SU-DHL-6 (cell line): Measurements from ENCODE around the gene YJU2.

Experiments
- H2AFZ ChIP-seq: fragments of 200-600 bp; sonication (generic); 2 replicates; pipeline ENCODE4 v1.6.1; 2014; ENCODE audit warnings: low read depth, mild to moderate bottlenecking, moderate library complexity, mixed read lengths, antibody characterized with exemption, low read length; ENCODE audit not compliant: severe bottlenecking
- H3F3A ChIP-seq: fragments of 200-600 bp; shearing (Covaris generic); 2 replicates; pipeline ENCODE4 v1.6.0; 2016; ENCODE audit warnings: antibody characterized with exemption, mild to moderate bottlenecking; ENCODE audit not compliant: insufficient read depth
- H3K27ac ChIP-seq: fragments of 200-600 bp; sonication (generic); 2 replicates; pipeline ENCODE4 v1.5.1; 2016; ENCODE audit warnings: low read depth, mild to moderate bottlenecking, low read length, moderate library complexity, mixed read lengths
- H3K27me3 ChIP-seq: fragments of 200-600 bp; sonication (generic), shearing (Covaris generic); 2 replicates; pipeline ENCODE4 v1.6.0; 2014; ENCODE audit warnings: mild to moderate bottlenecking, low read length
- H3K36me3 ChIP-seq: fragments of 200-600 bp; sonication (generic); 2 replicates; pipeline ENCODE4 v1.6.1; 2014; ENCODE audit warnings: mild to moderate bottlenecking, low read length, mixed read lengths
- H3K4me2 ChIP-seq: fragments of 300-600, 200-600 bp; shearing (Covaris generic), sonication (generic); 2 replicates; pipeline ENCODE4 v1.6.0; 2014; ENCODE audit warnings: low read length, low read depth, mild to moderate bottlenecking; ENCODE audit not compliant: poor library complexity, severe bottlenecking
- H3K4me3 ChIP-seq: fragments of 200-600 bp; sonication (generic); 2 replicates; pipeline ENCODE4 v1.5.1; 2014; ENCODE audit warnings: antibody characterized with exemption, low read length, mild to moderate bottlenecking, mixed read lengths; ENCODE audit not compliant: insufficient read depth, poor library complexity, severe bottlenecking
- H3K79me2 ChIP-seq: fragments of 200-600 bp; sonication (generic); 2 replicates; pipeline ENCODE4 v1.6.1; 2014; ENCODE audit warnings: mild to moderate bottlenecking, low read length, moderate library complexity; ENCODE audit not compliant: insufficient read depth
- H3K9ac ChIP-seq: fragments of 200-600 bp; sonication (generic); 2 replicates; pipeline ENCODE4 v1.7.0; 2014; ENCODE audit warnings: mild to moderate bottlenecking, low read length
- H3K9me2 ChIP-seq: fragments of 200-600 bp; sonication (generic); replicated peaks from 2 replicates; pipeline ENCODE4 v1.6.1; 2014; ENCODE audit warnings: low read length; ENCODE audit not compliant: insufficient read depth
- H3K9me3 ChIP-seq: fragments of 200-600 bp; sonication (generic); 2 replicates; pipeline ENCODE4 v1.6.1; 2014; ENCODE audit warnings: low read length, mixed read lengths; ENCODE audit not compliant: insufficient read depth
- H4K20me1 ChIP-seq: fragments of 200-600 bp; sonication (generic); 2 replicates; pipeline ENCODE4 v1.6.1; 2014; ENCODE audit warnings: low read depth, mild to moderate bottlenecking, antibody characterized with exemption, low read length, moderate library complexity, mixed read lengths
- CTCF ChIP-seq: fragments of 200-600 bp; sonication (generic); IDR thresholded peaks from one replicate; pipeline ENCODE4 v1.5.1; 2017; ENCODE audit warnings: antibody characterized with exemption, mild to moderate bottlenecking, low read length, moderate library complexity; ENCODE audit not compliant: insufficient read depth, poor library complexity, severe bottlenecking
- EZH2phosphoT487 ChIP-seq: fragments of 200-600 bp; sonication (generic), shearing (Covaris generic); conservative IDR thresholded peaks from 2 replicates; pipeline ENCODE4 v1.6.1; 2018; ENCODE audit warnings: mild to moderate bottlenecking, antibody characterized with exemption, low read length, moderate library complexity, mixed read lengths

YJU2 gene

DNA sequence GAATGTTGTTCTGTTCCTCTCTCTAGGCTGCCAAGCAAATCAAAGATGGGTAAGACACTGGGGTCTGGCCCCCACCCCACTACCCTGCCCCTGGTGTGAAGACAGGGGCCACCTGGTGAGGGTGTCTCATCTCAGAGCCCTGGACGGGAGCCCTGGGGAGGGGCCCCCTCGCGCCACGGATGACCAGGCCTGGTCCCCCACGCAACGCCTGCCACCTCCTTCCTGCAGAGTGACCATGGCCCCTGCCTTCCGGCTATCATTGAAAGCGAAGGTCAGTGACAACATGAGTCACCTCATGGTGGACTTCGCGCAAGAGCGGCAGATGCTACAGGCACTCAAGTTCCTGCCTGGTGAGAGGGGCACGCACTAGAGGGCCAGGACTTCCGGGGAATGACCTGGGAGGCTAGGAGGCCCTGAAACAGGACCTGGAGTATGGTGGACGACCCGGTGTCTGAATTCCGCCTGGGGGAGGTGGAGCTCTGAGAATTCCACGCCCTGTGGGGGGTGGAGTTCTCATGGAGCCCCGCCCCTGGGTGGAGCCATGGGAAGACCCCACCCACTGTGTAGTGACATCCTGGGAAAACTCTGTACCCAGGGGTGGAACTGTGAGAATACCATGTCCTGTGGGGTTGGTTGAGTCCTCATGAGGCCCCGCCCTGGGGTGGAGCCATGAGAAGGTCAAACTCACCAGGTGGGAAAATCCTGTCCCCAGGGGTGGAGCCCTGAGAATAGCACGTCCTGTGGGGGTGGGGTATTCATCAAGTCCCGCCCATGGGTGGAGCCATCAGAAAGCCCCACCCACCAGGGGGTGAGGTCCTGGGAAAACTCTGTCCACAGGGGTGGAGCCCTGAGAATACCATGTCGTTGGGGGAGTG, 63.6 kb downstream of the YJU2 start:
- H3K4me3 ChIP-seq: no peak overlapping the region
- H3K9me2 ChIP-seq: no peaks in the 10 kb centered on the region
- no peaks in the 10 kb centered on the region for H4K20me1 ChIP-seq
- no peak overlapping the region for H3K27ac ChIP-seq
- H3K9me3 ChIP-seq: no peaks in the 10 kb centered on the region
- H3K79me2 ChIP-seq: no peaks in the 10 kb centered on the region
- no peak overlapping the region for H3K9ac ChIP-seq
- no peaks in the 10 kb centered on the region for H3K36me3 ChIP-seq
- no peaks in the 10 kb centered on the region for H3F3A ChIP-seq
- TF ChIP-seq EZH2phosphoT487: no peak
- no peak for TF ChIP-seq CTCF
- no peak overlapping the region for H3K4me2 ChIP-seq
- H2AFZ ChIP-seq: no peak overlapping the region
- H3K27me3 ChIP-seq: no peaks in the 10 kb centered on the region

DNA sequence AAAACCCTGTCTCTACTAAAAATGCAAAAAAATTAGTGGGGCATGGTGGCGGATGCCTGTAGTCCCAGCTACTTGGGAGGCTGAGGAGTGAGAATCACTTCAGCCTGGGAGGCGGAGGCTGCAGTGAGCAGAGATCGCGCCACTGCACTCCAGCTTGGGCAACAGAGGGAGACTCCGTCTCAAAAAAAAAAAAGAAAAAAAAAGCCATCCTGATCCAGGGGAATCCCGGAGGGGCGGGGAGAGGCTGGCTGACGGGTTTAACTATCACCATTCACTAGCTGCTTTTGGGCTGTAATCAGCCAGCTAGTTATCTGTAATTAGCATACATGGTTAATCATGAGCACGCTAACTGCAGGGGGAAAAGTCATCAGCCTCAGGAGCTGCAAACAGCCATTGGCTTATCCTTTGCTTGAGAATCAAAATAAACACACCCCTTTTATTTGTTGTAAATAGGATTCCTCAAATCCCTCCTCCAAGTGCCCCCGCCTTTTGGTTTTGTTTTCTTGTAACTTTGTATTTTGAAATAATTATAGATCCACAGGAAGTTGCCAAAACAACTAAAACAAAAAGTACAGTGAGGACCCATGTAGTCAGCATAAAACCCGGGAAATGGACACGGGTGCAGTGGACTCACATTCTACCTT, 67.1 kb downstream of the YJU2 start:
- Histone ChIP-seq H3K9me2 (no peaks in the 10 kb centered on the region), H3K36me3 (no peaks in the 10 kb centered on the region), H3K27ac (no peak overlapping the region), H3F3A (no peaks in the 10 kb centered on the region), H3K4me2 (no peak overlapping the region), H3K27me3 (no peaks in the 10 kb centered on the region), H3K9me3 (no peaks in the 10 kb centered on the region), H3K9ac (no peak overlapping the region), H4K20me1 (no peaks in the 10 kb centered on the region), H2AFZ (no peak overlapping the region), H3K79me2 (no peaks in the 10 kb centered on the region), H3K4me3 (no peak overlapping the region)
- TF ChIP-seq CTCF (no peak), EZH2phosphoT487 (no peak)

DNA sequence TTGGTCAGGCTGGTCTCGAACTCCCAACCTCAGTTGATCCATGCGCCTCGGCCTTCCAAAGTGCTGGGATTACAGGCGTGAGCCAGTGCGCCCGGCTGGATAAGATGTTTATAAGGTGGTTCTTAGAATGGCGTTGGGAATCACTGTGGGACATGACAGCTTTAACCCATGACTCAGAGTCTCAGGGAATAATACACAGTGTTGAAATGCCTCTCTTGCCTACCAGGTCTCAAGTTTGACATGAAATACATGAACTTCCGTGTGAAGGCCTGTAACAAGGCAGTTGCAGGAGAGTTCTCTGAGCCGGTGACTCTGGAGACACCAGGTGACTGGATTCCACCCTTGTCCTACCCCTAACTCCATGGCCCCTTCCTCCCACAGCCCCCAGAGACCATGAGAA, 70.1 kb downstream of the YJU2 start:
- TF ChIP-seq EZH2phosphoT487 (no peak), CTCF (no peak)
- Histone ChIP-seq H3K4me3 (no peak overlapping the region), H3K79me2 (no peaks in the 10 kb centered on the region), H3K36me3 (no peaks in the 10 kb centered on the region), H3K9ac (no peak overlapping the region), H3K9me3 (0 out of 2 replicates have a peak, but pooled peaks cover 4% of the 10 kb centered on the region), H3K27me3 (no peaks in the 10 kb centered on the region), H3K27ac (no peak overlapping the region), H4K20me1 (no peaks in the 10 kb centered on the region), H3F3A (no peaks in the 10 kb centered on the region), H3K9me2 (no peaks in the 10 kb centered on the region), H3K4me2 (no peak overlapping the region), H2AFZ (no peak overlapping the region)
